GM18868 (cell line): Measurements from ENCODE around the gene HSH2D.
"Not testable (repeated sequence)": the region's sequence is repeated elsewhere in the genome, so short reads cannot be mapped to it uniquely, and the experiment has no call there.

Experiments used
- ATAC-seq: cut with Tn5 transposase; IDR thresholded peaks from one replicate; pipeline ENCODE4 v1.9.1; 2021; ENCODE audit warnings: mild to moderate bottlenecking, moderate library complexity; ENCODE audit not compliant: unreplicated experiment

The HSH2D gene

DNA sequence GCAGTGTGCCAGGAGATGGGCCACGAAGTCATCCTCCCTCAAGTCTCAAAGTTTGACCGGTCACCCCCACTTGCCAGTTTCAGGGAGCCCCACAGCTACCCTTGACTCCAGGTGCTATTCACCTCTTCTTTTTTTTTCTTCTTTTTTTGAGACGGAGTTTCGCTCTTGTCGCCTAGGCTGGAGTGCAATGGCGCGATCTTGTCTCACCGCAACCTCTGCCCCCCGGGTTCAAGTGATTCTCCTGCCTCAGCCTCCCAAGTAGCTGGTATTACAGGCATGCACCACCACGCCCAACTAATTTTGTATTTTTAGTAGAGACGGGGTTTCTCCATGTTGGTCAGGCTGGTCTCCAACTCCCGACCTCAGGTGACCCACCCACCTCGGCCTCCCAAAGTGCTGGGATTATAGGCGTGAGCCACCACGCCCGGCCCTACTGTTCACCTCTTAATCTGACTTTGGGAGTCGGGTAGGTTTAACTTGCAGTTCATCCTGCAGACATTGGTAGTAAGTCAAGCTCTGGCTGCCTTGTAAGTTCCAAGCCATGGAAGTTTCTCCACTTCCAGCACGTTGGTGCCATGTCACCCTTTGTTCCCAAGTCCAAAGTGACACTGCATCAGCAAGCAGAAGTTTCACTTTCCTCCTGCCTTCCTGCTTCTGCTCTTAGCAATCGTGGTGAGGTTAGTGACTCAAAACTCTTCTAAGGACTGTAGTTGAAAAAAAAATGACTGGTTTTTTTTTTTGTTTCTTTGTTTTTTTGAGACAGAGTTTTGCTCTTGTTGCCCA lies 24.2 kb upstream of the HSH2D start:
- ATAC-seq: not testable (repeated sequence)

DNA sequence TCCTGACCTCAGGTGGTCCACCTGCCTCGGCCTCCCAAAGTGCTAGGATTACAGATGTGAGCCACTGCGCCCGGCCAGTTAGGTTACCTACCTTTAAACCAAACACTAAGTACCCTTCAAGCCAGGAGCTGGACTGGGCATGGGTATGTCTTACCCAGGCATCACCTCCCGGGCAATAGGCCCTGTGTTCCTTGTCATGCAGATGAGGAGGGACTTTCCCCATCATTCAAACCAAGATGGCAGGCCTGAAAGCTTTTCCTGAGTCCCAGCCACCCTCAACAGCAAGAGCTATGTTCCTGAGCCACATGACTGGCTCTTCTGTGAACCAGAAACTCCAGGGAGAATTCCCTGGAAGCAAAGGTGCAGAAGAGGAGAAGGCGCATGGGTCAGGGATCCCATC lies 22.3 kb upstream of the HSH2D start:
- no peak for ATAC-seq

GRCh38 chr19:16121967-16122366 lies 21.5 kb upstream of the HSH2D start:
- ATAC-seq: no peak

GRCh38 chr19:16124953-16125352 lies 18.5 kb upstream of the HSH2D start:
- ATAC-seq: no peak

DNA sequence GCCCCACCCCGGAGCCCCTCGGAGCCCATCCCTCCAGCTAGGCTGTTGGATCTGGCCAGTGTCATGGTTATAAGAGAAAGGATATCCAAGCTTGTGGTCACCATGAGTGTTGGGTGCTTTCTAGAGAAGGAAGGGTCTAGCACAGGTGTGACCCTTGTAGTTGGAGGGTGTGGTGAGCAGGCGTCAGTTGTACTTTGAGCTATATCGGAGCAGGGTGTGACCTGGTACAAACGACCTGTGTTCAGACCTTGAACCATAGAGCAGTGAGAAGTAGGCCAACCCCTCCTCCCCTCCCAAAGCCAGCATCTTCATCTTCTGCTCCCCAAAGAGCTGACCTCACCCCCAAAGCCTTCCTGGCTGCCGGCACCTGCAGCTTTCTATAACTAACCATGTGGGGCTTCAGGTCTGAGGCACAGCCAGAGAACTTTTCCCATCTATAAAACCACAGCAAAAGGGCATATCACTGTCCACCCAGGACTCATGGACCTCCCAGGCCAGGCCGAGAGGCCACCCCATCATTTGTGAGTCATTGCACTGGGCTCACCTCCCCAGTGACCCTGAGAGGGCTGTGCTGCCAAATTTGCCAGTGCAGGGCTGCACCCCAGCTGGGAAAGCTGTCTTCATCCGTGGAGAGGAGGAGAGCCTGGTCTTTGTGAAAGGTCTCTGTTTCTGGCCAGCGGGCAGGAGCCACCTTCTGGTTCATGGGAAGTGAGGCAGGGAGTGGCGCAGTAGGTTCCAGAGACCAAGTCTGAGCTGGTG lies 17.6 kb upstream of the HSH2D start:
- no peak for ATAC-seq

DNA sequence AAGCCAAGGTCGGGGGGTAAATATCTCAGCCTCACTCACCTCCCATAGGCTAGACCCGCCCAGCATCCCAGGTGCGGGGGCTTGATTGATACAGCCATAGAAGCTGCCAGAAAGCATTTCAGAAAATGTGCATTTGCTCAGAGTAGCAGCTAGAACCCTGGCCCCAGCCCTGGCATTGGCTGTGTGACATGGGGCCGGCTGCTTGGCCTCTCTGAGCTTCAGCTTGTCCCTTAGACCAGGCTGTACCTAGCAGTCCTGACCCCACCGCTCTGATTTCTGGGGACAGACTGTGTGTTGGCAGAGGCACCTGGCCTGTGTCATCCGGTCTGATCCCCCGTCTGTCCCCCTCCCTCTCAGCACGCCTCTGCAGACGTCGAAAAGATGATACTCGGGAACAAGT lies 16.4 kb upstream of the HSH2D start:
- ATAC-seq: no peak

DNA sequence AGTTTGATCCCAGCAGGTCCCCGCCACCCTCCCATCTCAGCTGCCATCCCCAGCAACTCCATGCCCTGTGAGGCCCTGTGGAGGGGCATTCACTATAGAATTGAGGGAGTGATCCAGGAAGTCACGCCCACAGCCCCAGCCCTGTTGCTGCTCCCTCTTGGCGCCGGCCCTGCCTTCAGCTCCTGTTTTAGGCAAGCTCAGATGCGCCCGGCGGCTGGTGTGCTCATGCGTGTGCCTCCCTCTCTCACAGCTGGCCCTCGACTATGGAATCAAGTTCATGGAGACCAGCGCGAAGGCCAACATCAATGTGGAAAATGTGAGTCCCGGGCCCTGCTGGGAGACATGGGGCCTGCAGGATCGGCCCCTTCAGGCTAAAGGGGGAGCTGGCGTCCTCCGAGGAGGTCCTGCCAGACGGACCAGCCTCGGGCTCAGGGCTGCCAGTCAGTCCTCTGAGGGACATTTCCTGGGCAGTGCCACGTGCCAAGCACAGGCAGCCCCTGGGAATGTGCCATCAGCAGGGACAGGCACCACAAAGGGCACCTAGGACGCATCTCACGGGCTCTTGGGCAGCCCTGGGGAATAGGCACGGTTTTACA lies 15.6 kb upstream of the HSH2D start:
- no peak for ATAC-seq

DNA sequence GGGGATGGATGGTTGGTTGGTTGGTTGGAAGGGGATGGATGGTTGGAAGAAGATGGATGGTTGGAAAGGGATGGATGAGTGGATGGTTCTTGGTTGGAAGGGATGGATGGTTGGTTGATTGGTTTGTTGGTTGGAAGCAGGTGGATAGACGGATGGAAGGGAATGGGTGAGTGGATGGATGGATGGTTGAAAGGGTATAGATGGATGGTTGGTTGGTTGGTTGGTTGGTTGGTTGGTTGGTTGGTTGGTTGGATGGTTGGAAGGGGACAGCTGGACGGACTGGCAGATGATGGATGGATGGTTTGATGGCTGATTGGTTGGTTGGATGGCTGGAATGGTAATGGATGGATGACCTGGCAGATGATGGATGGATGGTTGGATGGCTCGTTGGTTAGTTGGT lies 11.8 kb upstream of the HSH2D start:
- ATAC-seq: no peak

GRCh38 chr19:16133818-16134217 lies 9.7 kb upstream of the HSH2D start:
- ATAC-seq: no peak

GRCh38 chr19:16134510-16134909 lies 9.0 kb upstream of the HSH2D start:
- no peak for ATAC-seq

DNA sequence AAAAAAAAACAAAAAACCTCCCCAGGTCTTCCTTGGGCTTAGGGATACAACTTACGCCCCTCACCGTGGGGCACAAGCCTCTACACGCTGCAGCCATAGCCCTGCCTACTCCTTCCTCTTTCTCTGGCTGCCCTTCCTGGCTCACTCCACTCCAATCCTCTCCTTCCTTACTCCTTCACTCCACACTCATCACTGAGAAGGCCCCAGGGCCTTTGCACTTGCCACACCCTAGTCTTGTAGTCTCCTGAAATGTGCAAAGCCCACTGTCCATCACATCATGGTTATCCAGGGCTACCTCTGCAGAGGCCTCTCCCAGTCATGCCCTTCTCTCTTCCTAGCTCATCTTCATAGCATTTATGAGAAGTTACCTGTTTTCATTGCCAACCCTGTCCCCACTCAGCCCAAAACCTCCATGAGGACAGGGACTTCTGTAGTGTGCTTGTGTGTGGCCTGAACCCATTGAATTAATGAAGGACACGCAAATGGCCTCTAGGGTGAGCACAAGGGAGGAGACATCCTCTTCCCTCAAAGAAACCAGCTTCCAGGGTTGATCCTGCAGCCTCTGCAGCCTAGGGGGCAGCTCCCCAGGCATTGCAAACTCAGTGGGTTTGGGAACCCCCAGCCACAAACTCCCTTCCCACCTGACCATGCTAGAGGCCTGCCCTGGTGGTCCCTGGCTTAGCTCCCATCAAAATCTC lies 7.9 kb upstream of the HSH2D start:
- ATAC-seq: no peak

DNA sequence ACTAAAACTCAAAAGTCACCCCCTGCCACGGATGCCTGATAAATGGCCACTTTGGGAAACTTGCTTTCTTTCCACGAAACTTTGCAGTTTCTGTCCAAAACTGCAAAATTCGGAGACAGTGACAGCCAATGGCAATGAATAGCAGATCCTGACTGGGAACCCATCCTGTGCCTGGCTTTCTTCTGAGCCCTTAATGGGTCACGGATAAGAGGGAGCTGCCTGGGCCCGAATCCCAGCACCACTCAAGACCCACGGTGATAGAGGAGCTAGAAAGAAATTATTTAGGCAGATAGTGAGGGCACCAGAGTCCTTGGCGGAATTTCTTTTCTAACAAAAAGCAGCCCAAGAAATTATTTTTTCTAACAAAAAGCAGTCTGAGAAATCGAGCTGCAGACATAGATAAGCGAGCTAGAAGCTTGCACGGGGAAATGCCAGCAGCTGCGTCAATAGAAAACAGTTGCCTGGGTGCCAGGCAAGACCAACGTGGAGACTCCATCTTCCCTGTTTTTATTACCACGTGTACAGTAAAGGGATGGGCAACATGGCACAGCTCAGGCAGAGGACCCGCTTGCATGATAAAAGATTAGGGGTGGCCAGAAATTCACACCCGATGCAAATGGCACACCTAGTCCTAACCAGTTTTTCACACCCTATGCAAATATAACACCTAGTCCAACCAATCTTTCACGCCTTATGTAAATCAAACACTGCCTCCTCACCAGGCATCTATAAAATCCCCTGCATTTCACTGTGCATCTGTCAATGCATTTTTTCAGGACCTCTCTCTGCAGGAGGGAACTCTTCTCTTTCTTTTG lies 7.1 kb upstream of the HSH2D start:
- ATAC-seq: no peak

GRCh38 chr19:16139752-16140151 lies 3.7 kb upstream of the HSH2D start:
- no peak for ATAC-seq

GRCh38 chr19:16141043-16141442 lies 2.4 kb upstream of the HSH2D start:
- no peak for ATAC-seq

GRCh38 chr19:16142032-16142580 lies 1.4 kb upstream of the HSH2D start:
- ATAC-seq: no peak

- ATAC-seq: no peak
Observed at GRCh38 chr19:16144216-16144581, 714 bp downstream of the HSH2D start.

- no peak for ATAC-seq
Observed at GRCh38 chr19:16146112-16146511, 2.6 kb downstream of the HSH2D start.

DNA sequence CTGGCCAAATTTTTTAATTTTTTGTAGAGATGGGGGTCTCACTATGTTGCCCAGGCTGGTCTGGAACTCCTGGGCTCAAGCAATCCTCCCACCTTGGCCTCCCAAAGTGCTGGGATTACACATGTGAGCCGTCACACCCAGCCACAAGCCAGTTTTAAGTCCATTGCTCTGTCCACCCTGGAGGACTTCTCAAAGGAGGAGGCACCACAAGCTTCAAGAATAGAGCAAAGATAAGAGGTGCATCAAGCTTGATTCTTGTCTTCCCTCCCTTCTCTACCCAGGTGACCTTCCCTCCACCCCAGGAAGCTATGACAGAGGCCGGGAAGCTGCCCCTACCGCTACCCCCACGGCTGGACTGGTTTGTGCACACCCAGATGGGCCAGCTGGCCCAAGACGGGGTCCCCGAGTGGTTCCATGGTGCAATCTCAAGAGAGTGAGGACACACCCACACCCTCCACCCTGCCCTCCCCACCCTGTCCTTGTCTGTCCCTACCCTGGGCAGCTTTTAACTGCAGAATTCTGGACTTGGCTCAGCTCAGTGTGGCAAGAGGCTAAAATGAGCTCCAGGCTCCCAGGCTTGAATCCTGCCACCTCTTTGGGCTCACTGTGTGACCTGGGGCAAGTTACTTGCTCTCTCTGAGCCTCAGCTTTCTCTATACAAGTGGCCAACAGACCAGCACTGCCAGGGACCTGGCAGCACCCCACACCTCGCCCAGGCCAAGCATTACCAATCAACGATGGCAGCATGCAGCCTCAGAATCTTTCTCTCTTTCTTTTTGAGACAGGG lies 5.2 kb downstream of the HSH2D start:
- ATAC-seq: no peak

DNA sequence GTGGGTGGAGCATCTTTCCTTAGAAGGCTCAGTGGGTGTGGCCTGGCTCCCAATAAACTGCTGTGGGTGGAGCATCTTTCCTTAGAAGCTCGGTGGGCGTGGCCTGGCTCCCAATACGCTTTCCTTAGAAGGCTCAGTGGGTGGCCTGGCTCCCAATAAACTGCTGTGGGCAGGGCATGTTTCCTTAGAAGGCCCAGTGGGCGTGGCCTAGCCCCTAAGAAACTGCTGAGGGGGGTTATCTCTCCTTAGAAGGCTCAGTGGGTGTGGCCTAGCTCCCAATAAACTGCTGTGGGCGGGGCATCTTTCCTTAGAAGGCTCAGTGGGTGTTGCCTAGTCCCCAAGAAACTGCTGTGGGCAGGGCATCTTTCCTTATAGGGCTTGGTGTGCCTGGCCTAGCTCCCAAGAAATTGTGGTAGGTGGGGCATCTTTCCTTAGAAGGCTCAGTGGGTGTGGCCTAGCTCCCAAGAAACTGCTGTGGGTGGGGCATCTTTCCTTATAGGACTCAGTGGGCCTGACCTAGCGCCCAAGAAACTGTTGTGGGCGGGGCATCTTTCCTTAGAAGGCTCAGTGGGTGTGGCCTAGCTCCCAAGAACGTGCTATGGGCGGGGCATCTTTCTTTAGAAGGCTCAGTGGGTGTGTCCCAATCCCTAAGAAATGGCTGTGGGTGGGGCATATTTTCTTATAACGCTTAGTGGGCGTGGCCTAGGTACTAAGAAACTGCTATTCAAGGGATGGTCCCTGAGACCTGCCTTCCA lies 10.3 kb downstream of the HSH2D start:
- ATAC-seq: no peak
